Measurements from ENCODE around the gene MAPK11. TPM values are rescaled to one million over a fixed set of nuclear protein-coding genes. Genes with fewer than 3 reads are reported as not detected.

MAPK11 gene
- total and polyA plus RNA-seq, 10 of the 15 experiments (the other 5 are each of a cell fraction or from before 2014, with no cell fraction given) = 0.05 to 12.8 (median 3.7) TPM

GRCh38 chr22:50248196-50249081, 21.7 kb downstream of the MAPK11 start:
- RAD21 ChIA-PET (ENCODE audit: unreplicated experiment) = no interaction called here
- intact Hi-C loops (cut with micrococcal nuclease; ENCODE audit: unreplicated experiment) = loop anchor here (10.0 kb wide), 1 partner anchor 226 kb away; the partner anchor contains the start of gene SBF1
- CTCF ChIA-PET = no interaction called here

More at GRCh38 chr22:50248196-50249081, 21.7 kb downstream of the MAPK11 start:
- Histone ChIP-seq H3K4me3 (no peak overlapping the region), H3K27me3 (replicated peaks in 1 of 2; ENCODE audit: control insufficient read depth in 2 of 2, insufficient read depth in 2 of 2, low read length in 1 of 2) (no peaks in the 10 kb centered on the region), H3K79me2 (ENCODE audit: control insufficient read depth, insufficient read depth, low read length) (peaks cover 38% of the 10 kb centered on the region), H3K9ac (ENCODE audit: control insufficient read depth, insufficient read depth, low read length) (no peak overlapping the region), H2AFZ (ENCODE audit: control insufficient read depth, low read depth, low read length) (no peak overlapping the region), H3K9me3 (replicated peaks; ENCODE audit: control insufficient read depth, insufficient read depth, low read length) (no peaks in the 10 kb centered on the region), H4K20me1 (ENCODE audit: control insufficient read depth, insufficient read depth) (no peaks in the 10 kb centered on the region; the same call in none of the 2 replicates), H3K27ac (ENCODE audit: control insufficient read depth, insufficient read depth) (no peak overlapping the region), H3K4me2 (ENCODE audit: control insufficient read depth, insufficient read depth) (peak overlapping the region; percentile 33; the same call in 1 of the 2 replicates), H3K4me1 (ENCODE audit: control insufficient read depth, insufficient read depth, low read length) (peaks cover 32% of the 10 kb centered on the region), H3K36me3 (ENCODE audit: control insufficient read depth in 2 of 2, insufficient read depth in 2 of 2, low read length in 1 of 2) (peaks cover 6 to 14% of the 10 kb centered on the region in 2 experiments; a peak in 3 of 4 replicates)
- no peak for ATAC-seq
- 86% methylated on average over 27 of the region's 29 CpGs for WGBS (ENCODE audit: insufficient coverage, insufficient replicate concordance, low lambda C conversion rate, missing lambda C conversion rate)
- FAIRE-seq = no peak
- SMC1A ChIA-PET (ENCODE audit: uncharacterized antibody, unreplicated experiment) = no interaction called here
- TF ChIP-seq ZBED1 (IDR thresholded peaks at IDR 0.05; ENCODE audit: borderline replicate concordance) (no peak), CEBPZ (IDR thresholded peaks at IDR 0.05; ENCODE audit: low read depth, low read length) (no peak), DPF2 (IDR thresholded peaks at IDR 0.05) (no peak), SREBF2 (IDR thresholded peaks at IDR 0.05; ENCODE audit: low read length) (no peak), NRF1 (conservative IDR thresholded peaks at IDR 0.05; ENCODE audit: low read depth, low read length) (no peak)
- POLR2A ChIA-PET = no interaction called here
- BruUV-seq (replicated peaks) = no TSS peak
- DNase-seq (ENCODE audit: low read depth, low spot score) = no peak
- in situ Hi-C loops (cut with MboI) = no loop called here

All from GM12878 (cell line).